GM23338 (cell line): Measurements from ENCODE around the gene AIRE.

ENCODE experiments used
- CREB1 ChIP-seq: fragments of 250-450 bp; sonication (Bioruptor Pico); IDR thresholded peaks from 2 replicates; pipeline ENCODE4 v1.5.0; 2020; ENCODE audit warnings: low read depth, mild to moderate bottlenecking, moderate library complexity
- CTCF ChIP-seq, 2 experiments: fragments of 200-600 bp in 1 of 2; sonication (generic) in 1 of 2; conservative IDR thresholded peaks; 2 replicates each; pipeline versions ENCODE4 v1.5.1 to v1.6.1; 2016 to 2017; ENCODE audit warnings: antibody characterized with exemption in 2 of 2, low read depth in 2 of 2, mild to moderate bottlenecking in 2 of 2, moderate library complexity in 1 of 2
- EZH2 ChIP-seq: fragments of 200-600 bp; sonication (generic); IDR thresholded peaks from one replicate; pipeline ENCODE4 v1.8.0; 2017; ENCODE audit warnings: antibody characterized with exemption, mild to moderate bottlenecking, low read depth; ENCODE audit not compliant: unreplicated experiment
- EZH2phosphoT487 ChIP-seq: fragments of 200-600 bp; sonication (generic); IDR thresholded peaks from one replicate; pipeline ENCODE4 v1.8.1; 2018; ENCODE audit warnings: antibody characterized with exemption; ENCODE audit not compliant: unreplicated experiment
- JUNB ChIP-seq: IDR thresholded peaks from one replicate; pipeline ENCODE4 v1.6.1; 2016; ENCODE audit warnings: antibody characterized with exemption; ENCODE audit not compliant: unreplicated experiment
- NANOG ChIP-seq: IDR thresholded peaks from 2 replicates; pipeline ENCODE4 v1.6.1; 2016; ENCODE audit warnings: antibody characterized with exemption, borderline replicate concordance
- POLR2AphosphoS5 ChIP-seq: IDR thresholded peaks from 2 replicates; pipeline ENCODE4 v1.6.1; 2016; ENCODE audit warnings: antibody characterized with exemption, low read depth
- REST ChIP-seq: IDR thresholded peaks from one replicate; pipeline ENCODE4 v1.6.1; 2018; ENCODE audit warnings: antibody characterized with exemption; ENCODE audit not compliant: unreplicated experiment
- ZNF114 ChIP-seq: fragments of 250-450 bp; sonication (Bioruptor Pico); IDR thresholded peaks from 2 replicates; pipeline ENCODE4 v1.5.0; 2020; ENCODE audit warnings: mild to moderate bottlenecking, moderate library complexity
- ZNF462 ChIP-seq: fragments of 250-450 bp; sonication (Bioruptor Pico); IDR thresholded peaks from 2 replicates; pipeline ENCODE4 v1.5.0; 2020; ENCODE audit warnings: mild to moderate bottlenecking, moderate library complexity
- TF ChIP-seq, protein P1 (sequence below): IDR thresholded peaks from 2 replicates; pipeline ENCODE4 v1.6.1; 2016; ENCODE audit warnings: antibody characterized with exemption

DNA sequence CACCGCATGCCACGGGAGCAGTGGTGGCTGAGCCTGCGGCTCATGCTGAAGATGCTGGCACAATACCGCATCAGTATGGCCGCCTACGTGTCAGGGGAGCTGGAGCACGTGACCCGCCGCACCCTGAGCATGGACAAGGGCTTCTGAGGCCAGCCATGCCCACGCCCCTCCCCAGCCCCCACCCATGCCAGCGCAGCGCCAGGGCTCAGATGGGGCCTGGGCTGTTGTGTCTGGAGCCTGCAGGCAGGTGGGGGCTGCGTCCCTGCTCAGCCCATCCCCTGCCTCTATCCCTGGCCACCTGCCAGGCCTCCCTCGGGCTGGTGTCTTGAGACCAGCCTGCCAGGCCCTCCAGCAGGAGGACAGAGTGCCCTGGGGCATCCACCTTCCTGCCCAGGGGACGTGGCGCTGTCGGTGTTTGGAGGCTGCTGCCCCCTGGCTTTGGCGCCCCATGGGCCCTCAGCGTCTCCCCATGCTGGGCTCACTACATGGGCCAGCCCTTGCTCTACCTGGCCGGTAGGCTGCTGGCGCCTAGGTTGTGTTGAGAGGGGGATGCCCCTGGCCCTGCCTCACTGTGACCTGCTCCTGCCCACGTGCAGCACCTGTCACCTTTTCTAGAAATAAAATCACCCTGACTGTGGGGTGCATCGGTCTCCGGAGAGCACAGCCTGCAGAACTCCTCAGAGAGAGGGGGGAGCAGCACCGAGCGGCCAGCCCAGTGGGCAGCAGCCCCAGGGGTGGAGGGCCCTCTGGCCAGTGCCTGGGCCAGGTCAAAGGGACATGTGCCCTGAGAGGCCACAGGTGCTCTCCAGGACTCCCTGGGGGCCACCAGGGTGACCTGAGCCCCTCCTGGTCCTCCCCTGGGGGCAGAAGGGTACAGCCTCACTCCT lies 41.3 kb downstream of the AIRE start:
- TF ChIP-seq CTCF (conservative IDR thresholded peaks at IDR 0.05; ENCODE audit: low read depth in 2 of 2) (no peak), POLR2AphosphoS5 (no peak), EZH2 (no peak), REST (no peak), EZH2phosphoT487 (no peak), CREB1 (no peak), JUNB (no peak), NANOG (no peak), ZNF462 (CRISPR knock-in tag) (no peak), ZNF114 (no peak)
- TF ChIP-seq, protein P1, sequence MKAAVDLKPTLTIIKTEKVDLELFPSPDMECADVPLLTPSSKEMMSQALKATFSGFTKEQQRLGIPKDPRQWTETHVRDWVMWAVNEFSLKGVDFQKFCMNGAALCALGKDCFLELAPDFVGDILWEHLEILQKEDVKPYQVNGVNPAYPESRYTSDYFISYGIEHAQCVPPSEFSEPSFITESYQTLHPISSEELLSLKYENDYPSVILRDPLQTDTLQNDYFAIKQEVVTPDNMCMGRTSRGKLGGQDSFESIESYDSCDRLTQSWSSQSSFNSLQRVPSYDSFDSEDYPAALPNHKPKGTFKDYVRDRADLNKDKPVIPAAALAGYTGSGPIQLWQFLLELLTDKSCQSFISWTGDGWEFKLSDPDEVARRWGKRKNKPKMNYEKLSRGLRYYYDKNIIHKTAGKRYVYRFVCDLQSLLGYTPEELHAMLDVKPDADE: no peak
